Measurements from ENCODE around the gene RHOBTB3.
"Not testable (repeated sequence)": the region's sequence is repeated elsewhere in the genome, so short reads cannot be mapped to it uniquely, and the experiment has no call there.

The RHOBTB3 gene, protein sequence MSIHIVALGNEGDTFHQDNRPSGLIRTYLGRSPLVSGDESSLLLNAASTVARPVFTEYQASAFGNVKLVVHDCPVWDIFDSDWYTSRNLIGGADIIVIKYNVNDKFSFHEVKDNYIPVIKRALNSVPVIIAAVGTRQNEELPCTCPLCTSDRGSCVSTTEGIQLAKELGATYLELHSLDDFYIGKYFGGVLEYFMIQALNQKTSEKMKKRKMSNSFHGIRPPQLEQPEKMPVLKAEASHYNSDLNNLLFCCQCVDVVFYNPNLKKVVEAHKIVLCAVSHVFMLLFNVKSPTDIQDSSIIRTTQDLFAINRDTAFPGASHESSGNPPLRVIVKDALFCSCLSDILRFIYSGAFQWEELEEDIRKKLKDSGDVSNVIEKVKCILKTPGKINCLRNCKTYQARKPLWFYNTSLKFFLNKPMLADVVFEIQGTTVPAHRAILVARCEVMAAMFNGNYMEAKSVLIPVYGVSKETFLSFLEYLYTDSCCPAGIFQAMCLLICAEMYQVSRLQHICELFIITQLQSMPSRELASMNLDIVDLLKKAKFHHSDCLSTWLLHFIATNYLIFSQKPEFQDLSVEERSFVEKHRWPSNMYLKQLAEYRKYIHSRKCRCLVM

GRCh38 chr5:95730730-95731570, at the start of gene RHOBTB3:
Gene RHOBTB3, plus strand, starts transcription at chr5:95731336. Its CDS starts 347 bp downstream, at chr5:95731683.
- DNase-seq: peak; percentile 21

DNA sequence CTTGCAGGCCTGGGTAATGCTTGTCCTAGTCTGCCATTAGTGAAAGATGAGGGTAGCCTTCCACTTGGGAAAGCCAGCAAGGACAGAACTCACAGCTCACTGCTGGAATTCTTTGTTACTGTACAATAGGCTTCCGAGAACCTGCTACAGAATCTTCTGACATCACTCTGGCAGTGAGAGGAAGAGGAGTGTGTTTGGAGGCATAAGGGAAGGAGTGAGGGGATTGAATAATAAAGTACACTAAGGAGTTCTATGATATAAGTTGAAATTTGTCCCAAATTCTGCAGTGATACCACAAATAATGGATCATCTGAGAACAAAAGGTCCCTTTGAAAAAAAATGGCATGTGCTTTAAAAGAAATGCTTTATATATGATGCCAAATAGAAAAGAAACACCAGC, 48.2 kb upstream of the RHOBTB3 start, which contains the start of gene SPATA9:
Gene SPATA9 (minus strand): TSS at position 101 of the 400 bp plus-strand sequence. CDS start 137 bp downstream, outside the sequence.
- no peak for DNase-seq

DNA sequence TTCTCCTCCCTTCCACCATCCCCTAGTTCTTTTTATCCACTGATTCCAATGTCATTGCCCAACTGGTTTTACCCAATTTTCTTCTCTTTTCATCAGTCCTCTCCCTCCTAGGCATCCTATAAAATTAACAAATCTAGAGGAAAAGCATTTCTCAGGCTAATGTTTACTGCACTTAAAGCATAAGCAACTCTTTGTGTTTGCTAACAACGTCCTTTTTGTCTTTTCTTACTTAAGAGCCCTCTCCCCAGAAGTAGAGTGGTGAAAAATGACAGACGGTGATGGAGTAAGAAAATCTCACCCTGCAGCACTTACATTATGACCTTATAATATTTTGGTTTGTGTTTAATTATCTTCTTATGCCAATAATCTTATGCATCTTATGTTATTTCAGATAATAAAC, 46.8 kb upstream of the RHOBTB3 start:
- no peak for DNase-seq

DNA sequence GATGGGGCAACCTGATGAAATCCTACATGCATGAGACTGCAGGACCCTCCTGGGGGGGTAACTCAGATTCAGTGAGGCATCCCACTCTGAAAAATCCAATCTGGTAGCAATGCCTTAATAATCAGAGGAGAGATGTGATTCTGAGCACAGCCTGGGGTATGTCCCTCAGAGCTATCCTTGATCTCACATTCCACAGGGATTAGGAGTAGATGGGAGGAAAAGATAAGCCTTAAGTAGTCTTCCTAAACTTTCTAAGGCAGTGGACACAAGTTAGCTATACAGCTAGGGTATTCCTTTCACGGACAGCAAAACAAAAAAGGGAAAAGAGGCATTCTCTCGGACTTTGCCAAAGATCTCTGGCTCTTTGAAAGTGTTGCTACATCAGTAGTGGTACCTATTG, 44.5 kb upstream of the RHOBTB3 start:
- no peak for DNase-seq

DNA sequence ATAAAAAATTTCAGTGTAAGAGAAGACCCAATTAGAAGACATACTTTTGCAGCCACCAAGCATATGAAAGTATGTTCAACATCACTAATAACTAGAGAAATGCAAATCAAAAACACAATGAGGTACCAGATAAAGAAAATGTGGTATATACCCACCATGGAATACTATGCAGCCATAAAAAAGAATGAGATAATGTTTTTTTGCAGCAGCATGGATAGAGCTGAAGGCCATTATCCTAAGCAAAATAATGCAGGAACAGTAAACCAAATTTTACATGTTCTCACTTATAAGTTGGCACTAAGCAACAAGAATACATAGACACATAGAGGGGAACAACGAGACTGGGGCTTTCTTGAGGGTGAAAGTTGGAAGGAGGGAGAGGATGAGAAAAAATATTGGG, 41.5 kb upstream of the RHOBTB3 start:
- DNase-seq: no peak

DNA sequence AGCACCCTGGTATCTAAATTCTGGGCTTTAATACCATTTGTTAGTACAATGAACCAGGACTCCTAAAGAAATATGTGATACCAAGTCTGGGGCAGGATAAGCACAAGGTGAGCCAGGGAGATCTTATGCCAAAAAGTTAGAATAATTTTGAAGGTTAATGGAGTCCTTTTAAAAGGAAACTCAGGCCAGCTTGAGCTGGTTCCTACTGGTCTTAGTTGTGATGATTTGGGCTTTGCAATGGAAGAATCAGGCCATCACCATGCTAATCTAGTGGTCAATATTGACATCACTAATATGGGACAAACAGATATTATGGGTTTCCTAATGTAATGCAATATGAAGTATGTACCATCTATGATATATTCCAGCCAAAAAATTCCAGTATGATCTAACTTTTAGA, 40.8 kb upstream of the RHOBTB3 start:
- DNase-seq: no peak

- DNase-seq: no peak
Measured at GRCh38 chr5:95697781-95698681, 33.1 kb upstream of the RHOBTB3 start.

DNA sequence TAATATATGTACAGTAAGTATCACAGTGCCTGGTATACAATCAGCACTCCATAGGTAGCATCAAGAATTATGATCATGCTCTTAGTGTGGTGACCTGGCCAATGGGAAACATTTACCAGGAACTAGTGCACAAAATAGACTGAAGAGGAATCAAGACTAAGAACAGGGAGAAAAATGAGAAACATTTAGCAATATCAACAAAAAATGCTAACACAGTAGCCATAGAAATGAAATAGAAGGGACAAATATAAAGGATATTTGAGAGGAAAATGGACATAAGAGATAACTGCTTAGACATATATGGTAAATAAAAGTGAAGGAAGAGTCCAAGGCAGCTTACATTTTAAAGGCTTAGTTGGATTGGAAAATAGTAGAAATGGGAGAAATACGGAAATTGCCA, 31.8 kb upstream of the RHOBTB3 start:
- DNase-seq: no peak

DNA sequence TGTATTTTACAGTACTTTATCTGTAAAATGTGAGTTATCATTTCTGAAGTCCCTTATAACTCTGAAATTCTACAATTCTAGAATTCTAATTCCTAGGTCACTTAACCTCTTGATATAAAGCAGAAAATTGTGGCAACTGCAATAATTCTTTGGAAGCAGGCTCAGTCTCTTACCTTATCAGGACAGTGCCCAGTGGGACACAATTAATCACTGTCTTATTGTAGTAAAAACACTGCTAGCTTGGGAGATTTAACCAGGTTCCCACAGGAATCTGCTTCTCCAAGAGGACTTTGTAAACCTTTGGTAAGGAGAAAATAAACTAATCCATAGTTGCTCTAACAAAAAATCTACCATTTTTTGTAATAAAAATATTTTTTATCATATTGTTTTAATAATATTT, 30.1 kb upstream of the RHOBTB3 start:
- no peak for DNase-seq

GRCh38 chr5:95704150-95704549, 27.0 kb upstream of the RHOBTB3 start:
- no peak for DNase-seq

- not testable (repeated sequence) for DNase-seq
Measured at GRCh38 chr5:95706196-95706595, 24.9 kb upstream of the RHOBTB3 start.

- DNase-seq: no peak
Measured at GRCh38 chr5:95707055-95707454, 24.1 kb upstream of the RHOBTB3 start.

DNA sequence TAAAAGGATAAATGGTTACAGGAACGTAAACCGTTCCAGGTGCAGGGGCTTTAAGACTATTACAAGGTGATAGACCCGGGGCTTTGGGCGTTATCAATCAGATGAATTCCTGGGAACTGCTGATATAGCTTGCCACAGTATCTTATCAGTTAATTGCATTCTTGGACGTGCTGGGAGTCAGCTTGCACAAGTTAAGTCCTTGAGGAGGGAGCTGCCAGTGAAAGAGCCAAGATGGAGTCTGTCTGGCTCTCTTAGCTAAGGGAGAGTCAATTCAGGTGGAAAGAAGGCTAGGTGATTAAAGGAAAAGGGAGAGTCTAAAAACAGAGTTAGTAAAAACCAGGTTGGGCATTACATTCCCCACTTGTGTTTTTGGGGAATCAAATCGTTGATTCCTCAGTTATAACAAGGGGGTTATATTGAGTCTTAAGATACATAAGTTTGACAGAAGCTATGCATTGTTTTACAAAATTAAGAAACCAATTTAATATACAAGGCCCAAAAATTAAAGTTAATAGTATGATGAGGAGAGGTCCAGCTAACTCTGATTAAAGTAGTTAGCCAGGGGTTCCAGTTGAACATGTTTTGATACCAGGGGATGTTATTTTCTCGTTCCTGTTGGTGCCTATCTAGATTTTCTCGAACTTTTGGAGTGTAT, 23.5 kb upstream of the RHOBTB3 start:
- DNase-seq: not testable (repeated sequence)

GRCh38 chr5:95708876-95709275, 22.3 kb upstream of the RHOBTB3 start:
- DNase-seq: no peak

DNA sequence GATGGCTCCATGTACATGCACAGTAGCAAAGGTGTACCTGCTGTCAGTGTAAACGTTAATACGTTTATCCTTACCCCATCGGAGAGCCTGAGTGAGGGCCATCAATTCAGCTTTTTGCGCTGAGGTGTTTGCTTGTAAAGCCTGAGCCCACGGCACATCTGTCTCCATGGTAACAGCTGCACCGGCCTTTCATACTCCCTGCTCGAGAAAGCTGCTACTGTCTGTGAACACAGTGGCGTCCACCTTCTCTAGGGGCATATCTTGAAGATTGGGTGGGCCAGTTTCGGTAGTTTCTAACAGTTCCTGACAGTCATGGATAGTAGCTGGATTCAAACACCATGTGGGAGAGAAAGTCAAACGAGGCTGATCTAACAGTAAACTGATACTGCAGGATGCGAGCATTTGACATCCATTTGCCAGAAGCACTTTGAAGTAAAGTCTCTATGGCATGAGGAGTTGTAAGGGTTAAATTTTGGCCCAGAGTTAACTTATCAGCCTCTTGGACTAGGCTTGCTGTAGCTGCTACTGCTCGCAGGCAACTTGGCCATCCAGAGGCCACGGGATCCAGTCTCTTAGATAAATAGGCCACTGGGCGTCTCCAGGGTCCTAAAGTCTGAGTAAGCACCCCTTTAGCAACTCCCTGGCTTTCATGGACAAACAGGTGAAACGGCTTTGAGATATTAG, 21.0 kb upstream of the RHOBTB3 start:
- DNase-seq: no peak

DNA sequence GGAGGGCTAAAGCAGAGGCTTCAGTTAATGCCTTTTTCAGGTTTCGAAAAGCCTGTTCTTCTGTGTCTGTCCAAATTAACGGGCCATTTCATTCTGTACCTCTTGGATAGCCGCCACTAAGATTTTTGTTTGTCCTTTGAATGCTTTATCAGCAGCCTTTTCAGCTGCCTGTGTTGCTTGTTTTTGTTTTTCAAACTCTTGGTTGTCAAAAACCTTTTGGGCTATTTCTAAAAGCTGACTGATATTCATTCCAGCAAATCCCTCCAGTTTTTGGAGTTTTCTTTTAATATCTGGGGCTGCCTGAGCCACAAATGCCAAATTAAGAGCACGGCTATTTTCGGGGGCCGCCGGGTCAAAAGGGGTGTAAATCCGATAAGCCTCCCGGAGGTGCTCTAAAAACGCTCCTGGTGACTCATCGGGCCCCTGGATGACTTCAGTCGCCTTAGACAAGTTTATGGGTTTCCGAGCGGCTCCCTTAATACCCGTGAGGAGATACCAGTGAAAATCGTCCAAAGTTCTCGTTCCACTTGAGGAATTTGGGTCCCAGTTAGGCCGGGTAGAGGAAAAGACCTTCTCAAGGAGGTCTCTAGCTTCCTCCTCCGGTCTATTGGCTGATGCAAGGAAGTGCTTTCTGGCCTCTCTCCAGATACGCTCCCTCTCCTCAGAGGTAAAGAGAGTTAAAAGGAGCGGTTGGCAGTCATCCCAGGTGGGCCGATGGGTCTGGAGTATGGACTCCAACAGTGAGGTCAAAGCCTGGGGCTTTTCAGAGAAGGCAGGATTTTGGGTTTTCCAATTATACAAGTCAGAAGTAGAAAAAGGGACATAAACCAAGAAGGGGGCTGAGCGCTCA, 20.3 kb upstream of the RHOBTB3 start:
- DNase-seq: not testable (repeated sequence)

GRCh38 chr5:95711501-95712346, 19.4 kb upstream of the RHOBTB3 start:
- no peak for DNase-seq

DNA sequence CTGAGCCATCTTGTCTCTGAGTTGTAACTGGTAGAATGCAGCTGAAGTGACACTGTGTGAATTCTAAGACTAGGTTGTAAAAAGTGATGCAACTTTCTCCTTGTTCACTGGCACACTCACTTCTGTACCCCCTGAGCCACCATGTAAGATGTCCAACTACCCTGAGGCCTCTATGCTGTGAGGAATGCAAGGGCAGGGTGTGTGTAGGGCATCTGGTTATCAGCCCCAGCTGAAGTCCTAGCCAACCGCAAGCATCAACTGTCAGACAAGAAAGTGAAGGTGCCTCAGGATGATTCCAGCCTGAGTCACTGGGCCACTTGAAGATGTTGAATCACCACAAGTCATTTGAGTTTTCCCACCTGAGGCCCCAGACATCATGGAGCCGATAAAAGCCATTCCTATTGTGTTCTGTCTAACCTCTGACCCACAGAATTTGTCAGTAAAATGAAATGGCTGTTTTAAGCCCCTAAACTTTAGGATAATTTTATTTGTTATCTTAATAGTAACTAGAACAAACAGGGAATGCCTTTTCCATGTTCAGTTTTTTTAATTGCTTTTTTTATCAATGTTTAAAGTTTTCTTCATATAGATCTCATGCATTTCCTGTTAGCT, 18.7 kb upstream of the RHOBTB3 start:
- peak; percentile 74 for DNase-seq

- not testable (repeated sequence) for DNase-seq
Measured at GRCh38 chr5:95713246-95713645, 17.9 kb upstream of the RHOBTB3 start.

Data from activated CD4-positive, alpha-beta T cell treated with anti-CD3 and anti-CD28 coated beads, Interleukin-10, Interleukin-2, amounts not matched to agents 100 ng/mL and 50 ng/mL, durations not matched to agents 16 hours and 8 hours (primary cell).